Measurements from ENCODE around the gene SP3. TPM values are rescaled to one million over a fixed set of nuclear protein-coding genes. Genes with fewer than 3 reads are reported as not detected.

Gene SP3
- total and polyA plus RNA-seq, 2 experiments from 2014 or later = 24.1 to 110 TPM

GRCh38 chr2:173914055-173914927 is 50.9 kb downstream of the SP3 start (continued):
- TF ChIP-seq ZNF331 (CRISPR knock-in tag; IDR thresholded peaks at IDR 0.05; ENCODE audit: low read depth) (no peak), CTCF (conservative IDR thresholded peaks at IDR 0.05; ENCODE audit: low read depth in 2 of 2) (no peak), STAT1 (IDR thresholded peaks at IDR 0.05; ENCODE audit: unreplicated experiment) (no peak), ETS1 (IDR thresholded peaks at IDR 0.05) (no peak), CREB1 (CRISPR knock-in tag; IDR thresholded peaks at IDR 0.05; ENCODE audit: low read depth) (no peak), EZH2phosphoT487 (IDR thresholded peaks at IDR 0.05; ENCODE audit: unreplicated experiment) (no peak)

GRCh38 chr2:173909846-173910245 is 55.3 kb downstream of the SP3 start:
- peaks cover 5% of the 10 kb centered on the region for H3K4me1 Mint-ChIP-seq
- H3K4me3 Mint-ChIP-seq = no peak overlapping the region
- H3K27me3 Mint-ChIP-seq (ENCODE audit: insufficient read depth, low read depth, poor library complexity) = no peaks in the 10 kb centered on the region
- peaks cover under 1% of the 10 kb centered on the region; the same call in 1 of the 2 replicates for H3K4me1 ChIP-seq (ENCODE audit: insufficient read depth)
- no peaks in the 10 kb centered on the region for H3F3A ChIP-seq (replicated peaks; ENCODE audit: low read depth)
- H3K4me2 ChIP-seq = no peak overlapping the region
- no peaks in the 10 kb centered on the region for H3K27me3 ChIP-seq (ENCODE audit: insufficient read depth)
- peaks cover 52% of the 10 kb centered on the region for H3K36me3 Mint-ChIP-seq (ENCODE audit: low read depth)
- H3K27ac ChIP-seq (ENCODE audit: low read depth) = no peak overlapping the region
- no peaks in the 10 kb centered on the region for H3K9me3 Mint-ChIP-seq
- H4K20me1 ChIP-seq (replicated peaks; ENCODE audit: insufficient read depth) = no peaks in the 10 kb centered on the region
- H3K27ac Mint-ChIP-seq = no peak overlapping the region
- ATAC-seq (no peak), DNase-seq (ENCODE audit: low spot score) (no peak)
- H3K36me3 ChIP-seq (ENCODE audit: insufficient read depth) = peaks cover 3% of the 10 kb centered on the region; the same call in 1 of the 2 replicates
- H3K9me2 ChIP-seq (ENCODE audit: insufficient read depth) = no peaks in the 10 kb centered on the region
- peaks cover 1% of the 10 kb centered on the region; the same call in 1 of the 2 replicates for H3K79me2 ChIP-seq (replicated peaks; ENCODE audit: insufficient read depth)
- no peak overlapping the region for H2AFZ ChIP-seq
- H3K4me3 ChIP-seq = no peak overlapping the region
- TF ChIP-seq EZH2 (IDR thresholded peaks at IDR 0.05; ENCODE audit: low read depth, unreplicated experiment) = no peak
- TF ChIP-seq CREB1 (CRISPR knock-in tag; IDR thresholded peaks at IDR 0.05; ENCODE audit: low read depth) = no peak
- no peak for TF ChIP-seq CTCF (conservative IDR thresholded peaks at IDR 0.05; ENCODE audit: low read depth in 2 of 2)
- no peak for TF ChIP-seq ZNF331 (CRISPR knock-in tag; IDR thresholded peaks at IDR 0.05; ENCODE audit: low read depth)
- TF ChIP-seq JUNB (IDR thresholded peaks at IDR 0.05; ENCODE audit: unreplicated experiment) = no peak
- no peak for TF ChIP-seq ZNF462 (CRISPR knock-in tag; IDR thresholded peaks at IDR 0.05)
- no peak for TF ChIP-seq STAT1 (IDR thresholded peaks at IDR 0.05; ENCODE audit: unreplicated experiment)
- TF ChIP-seq EZH2phosphoT487 (IDR thresholded peaks at IDR 0.05; ENCODE audit: unreplicated experiment) = no peak
- no peak for TF ChIP-seq ZNF114 (CRISPR knock-in tag; IDR thresholded peaks at IDR 0.05)

Measured in GM23338 (cell line).